GM19395 (cell line): ENCODE measurements around the gene CYTH2.

Source experiments
- ATAC-seq: cut with Tn5 transposase; IDR thresholded peaks from one replicate; pipeline ENCODE4 v1.9.1; 2021; ENCODE audit warnings: mild to moderate bottlenecking, moderate library complexity; ENCODE audit not compliant: unreplicated experiment

The CYTH2 gene, protein sequence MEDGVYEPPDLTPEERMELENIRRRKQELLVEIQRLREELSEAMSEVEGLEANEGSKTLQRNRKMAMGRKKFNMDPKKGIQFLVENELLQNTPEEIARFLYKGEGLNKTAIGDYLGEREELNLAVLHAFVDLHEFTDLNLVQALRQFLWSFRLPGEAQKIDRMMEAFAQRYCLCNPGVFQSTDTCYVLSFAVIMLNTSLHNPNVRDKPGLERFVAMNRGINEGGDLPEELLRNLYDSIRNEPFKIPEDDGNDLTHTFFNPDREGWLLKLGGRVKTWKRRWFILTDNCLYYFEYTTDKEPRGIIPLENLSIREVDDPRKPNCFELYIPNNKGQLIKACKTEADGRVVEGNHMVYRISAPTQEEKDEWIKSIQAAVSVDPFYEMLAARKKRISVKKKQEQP

DNA sequence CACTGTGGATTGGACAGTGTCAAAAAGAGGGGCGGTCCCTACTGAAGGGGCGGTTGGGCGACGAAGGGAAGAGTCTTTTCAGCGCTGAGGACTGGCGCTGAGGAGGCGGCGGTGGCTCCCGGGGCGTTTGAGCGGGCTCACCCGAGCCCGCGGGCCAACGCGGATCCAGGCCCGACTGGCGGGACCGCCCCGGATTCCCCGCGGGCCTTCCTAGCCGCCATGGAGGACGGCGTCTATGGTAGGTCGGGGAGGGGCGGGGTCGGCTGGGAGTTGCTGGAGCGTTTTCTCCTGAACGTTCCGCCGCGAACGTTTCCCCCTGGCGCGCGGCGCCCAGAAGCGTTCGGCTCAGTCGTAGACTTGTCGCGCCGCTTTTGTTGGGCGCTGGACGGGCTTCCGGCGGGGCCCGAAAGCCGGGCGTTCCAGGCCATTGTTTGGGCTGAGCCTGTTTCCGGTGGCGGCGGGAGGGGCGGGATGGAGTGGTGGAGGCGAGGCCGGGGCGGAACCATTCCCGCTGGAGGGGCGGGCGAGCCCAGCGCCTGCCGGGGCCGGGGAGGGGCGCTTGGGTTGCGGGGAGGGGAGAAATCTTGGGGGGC is at the start of gene CYTH2:
Gene CYTH2, plus strand, starts transcription at position 81 of the 593 bp plus-strand sequence. Its CDS starts 139 bp downstream, at position 220.
- ATAC-seq: peak; percentile 11

DNA sequence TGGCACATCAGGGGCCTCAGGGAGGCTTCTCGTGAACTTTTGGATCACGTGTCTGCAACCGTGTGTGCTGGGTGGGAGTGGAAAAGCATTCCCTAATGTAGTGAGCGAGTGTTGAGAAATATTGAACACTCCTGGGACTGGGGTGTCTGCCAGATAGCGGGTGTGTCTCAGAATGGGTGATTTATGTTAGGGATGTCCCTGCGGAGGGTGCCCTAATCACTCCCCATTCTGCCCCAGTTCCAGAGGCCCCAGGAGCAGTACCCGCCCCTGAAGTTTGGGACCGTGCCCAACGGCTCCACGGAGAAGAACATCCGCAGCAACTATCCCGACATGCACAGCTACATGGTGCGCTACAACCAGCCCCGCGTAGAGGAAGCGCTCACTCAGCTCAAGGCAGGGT is 47.6 kb upstream of the CYTH2 start:
- ATAC-seq: no peak

DNA sequence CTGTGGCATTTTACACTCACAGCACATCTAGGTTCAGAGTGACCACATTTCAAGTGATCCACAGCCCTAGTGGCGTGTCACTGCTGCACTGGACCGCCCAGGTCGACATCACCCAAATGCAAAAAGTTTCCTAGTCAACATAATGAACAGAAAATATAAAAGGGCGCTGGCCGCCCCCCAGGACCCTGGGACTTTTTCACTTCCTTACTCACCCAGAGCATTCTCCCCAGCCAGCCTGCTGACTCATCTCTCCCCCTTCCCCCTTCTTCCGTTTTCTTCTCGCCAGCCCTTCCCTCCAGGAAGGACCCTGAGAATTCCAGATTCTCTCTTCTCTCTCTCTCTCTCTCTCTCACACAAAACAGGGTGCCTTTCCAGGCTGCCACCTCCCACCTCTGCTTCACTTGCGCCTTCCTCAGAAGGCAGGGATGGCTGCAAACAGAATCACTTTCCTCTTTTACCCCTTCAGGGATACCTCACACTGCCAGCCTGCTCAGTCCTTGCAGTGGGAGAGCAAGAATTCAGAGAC is 44.4 kb upstream of the CYTH2 start:
- ATAC-seq: no peak

GRCh38 chr19:48428670-48429069 is 40.5 kb upstream of the CYTH2 start:
- ATAC-seq: no peak

DNA sequence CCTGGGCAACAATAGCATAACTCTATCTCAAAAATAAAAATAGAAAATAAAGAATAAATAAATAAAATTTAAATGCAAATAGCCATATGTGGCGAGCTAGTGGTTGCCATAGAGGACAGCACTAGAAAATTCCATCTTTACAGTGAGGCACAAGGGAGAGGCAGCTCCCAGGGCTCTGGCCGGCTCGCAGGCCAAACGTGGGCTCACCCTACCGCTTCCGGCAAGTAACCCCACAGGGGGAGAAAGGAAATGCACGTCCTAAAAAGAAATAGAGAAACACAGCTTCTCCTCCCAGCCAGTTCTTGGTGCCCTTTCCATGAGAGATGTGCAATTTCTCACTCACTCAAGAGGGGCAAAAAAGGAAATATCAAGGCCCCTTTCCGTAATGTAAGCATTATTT is 35.8 kb upstream of the CYTH2 start:
- no peak for ATAC-seq

DNA sequence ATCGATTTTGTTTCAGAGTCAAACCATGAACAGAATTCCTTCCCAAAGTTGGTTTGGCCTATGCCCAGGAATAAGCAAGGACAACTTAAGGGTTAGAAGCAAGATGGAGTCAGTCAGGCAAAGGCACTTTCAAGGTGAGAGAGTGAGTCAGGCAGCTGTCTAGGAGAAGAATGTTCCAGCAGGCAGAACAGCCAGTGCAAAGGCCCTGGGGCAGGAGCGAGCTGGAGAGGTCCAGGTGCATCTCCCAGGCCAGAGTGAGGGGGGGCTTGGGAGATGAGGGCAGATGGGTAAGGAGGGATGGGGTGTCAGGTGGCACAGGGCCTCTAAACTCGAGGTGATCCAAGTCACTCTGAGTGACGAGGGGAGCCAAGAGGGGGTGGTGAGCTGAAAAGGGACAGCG is 32.6 kb upstream of the CYTH2 start:
- no peak for ATAC-seq

DNA sequence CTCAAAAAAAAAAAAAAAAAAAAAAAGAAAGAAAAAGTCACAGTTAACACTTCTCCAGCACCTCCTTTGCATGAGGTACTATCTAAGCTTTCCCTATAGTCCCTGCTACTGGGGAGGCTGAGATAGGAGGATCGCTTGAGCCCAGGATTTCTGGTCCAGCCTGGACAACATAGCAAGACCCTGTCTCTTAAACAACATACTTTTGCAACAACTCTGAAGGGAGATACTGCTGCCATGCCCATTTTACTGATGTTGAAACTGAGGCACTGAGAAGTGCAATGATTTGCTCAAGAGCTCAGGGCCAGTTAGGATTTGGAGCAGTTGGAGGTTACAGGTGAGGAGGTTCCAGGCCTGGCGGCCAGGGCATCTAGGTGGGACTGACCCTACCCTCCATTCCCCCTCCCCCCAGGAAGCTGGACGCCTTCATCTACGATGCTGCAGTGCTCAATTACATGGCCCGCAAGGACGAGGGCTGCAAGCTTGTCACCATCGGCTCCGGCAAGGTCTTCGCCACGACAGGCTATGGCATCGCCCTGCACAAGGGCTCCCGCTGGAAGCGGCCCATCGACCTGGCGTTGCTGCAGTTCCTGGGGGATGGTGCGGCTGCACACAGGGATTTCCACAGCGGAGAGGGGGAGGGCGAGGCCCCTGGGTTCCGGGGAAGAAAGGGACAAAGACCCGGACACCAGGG is 27.7 kb upstream of the CYTH2 start:
- ATAC-seq: no peak

GRCh38 chr19:48442116-48443035 is 26.8 kb upstream of the CYTH2 start:
- no peak for ATAC-seq

DNA sequence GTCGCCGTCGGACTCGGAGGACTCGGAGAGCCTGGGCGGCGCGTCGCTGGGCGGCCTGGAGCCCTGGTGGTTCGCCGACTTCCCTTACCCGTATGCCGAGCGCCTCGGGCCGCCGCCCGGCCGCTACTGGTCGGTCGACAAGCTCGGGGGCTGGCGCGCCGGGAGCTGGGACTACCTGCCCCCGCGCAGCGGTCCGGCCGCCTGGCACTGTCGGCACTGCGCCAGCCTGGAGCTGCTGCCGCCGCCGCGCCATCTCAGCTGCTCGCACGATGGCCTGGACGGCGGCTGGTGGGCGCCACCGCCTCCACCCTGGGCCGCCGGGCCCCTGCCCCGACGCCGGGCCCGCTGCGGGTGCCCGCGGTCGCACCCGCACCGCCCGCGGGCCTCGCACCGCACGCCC is 25.9 kb upstream of the CYTH2 start:
- ATAC-seq: no peak

GRCh38 chr19:48443731-48444128 is 25.4 kb upstream of the CYTH2 start:
- no peak for ATAC-seq

DNA sequence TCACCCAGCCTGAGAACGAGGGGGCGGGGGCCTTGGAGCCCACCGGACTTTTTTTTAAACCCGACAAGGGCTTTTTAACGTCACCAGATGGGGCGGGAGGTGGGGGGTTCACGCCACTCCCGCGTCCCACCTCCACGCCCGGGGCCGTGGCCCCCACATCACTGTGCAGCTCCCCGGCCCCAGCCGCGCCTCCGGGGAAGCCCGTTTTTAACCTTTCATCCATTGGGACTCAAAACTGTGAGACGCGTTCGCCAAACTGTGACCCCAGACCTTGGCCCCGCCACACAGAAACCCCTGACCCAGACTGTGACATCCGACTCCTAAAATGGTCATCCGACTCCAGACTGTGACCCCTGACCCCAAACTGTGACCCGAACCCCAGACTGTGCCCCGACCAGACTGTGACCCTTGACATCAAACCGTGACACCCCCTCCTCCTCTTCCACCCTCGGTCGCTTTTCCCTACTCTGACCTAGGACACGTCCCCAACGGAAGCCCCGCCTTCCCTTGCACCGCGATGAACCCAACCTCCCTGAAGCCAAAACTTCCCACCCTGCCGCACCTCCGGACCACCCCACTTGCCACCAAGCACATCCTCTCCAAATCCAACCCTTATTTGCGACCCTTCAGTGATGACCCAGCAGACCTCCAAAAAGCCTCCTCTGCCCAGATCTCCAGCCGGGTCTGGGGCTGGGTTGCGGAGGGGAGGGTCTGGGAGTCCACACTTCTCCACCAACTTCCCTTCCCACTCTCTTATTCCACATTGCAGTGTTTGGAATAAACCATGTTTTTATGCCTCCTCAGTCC is 24.8 kb upstream of the CYTH2 start:
- no peak for ATAC-seq

- no peak for ATAC-seq
These were observed 24.3 kb upstream of the CYTH2 start for GRCh38 chr19:48444936-48445200.

DNA sequence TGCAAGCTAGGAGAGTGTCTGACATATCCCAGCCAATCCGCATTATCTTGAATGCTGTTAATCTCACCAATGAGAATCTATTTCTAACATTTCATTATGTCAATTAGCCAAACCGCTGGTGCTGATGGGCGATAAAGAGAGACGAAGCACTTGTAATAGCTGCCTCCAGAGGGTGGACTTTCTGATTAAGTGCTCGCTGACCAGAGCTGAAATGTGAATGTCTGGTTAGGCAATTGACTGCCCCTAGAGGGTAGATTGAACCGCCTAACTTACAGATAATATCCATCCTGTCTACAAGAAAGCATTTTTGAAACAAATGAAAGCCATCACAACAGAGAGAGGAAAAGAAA is 23.9 kb upstream of the CYTH2 start:
- peak; percentile 13 for ATAC-seq

DNA sequence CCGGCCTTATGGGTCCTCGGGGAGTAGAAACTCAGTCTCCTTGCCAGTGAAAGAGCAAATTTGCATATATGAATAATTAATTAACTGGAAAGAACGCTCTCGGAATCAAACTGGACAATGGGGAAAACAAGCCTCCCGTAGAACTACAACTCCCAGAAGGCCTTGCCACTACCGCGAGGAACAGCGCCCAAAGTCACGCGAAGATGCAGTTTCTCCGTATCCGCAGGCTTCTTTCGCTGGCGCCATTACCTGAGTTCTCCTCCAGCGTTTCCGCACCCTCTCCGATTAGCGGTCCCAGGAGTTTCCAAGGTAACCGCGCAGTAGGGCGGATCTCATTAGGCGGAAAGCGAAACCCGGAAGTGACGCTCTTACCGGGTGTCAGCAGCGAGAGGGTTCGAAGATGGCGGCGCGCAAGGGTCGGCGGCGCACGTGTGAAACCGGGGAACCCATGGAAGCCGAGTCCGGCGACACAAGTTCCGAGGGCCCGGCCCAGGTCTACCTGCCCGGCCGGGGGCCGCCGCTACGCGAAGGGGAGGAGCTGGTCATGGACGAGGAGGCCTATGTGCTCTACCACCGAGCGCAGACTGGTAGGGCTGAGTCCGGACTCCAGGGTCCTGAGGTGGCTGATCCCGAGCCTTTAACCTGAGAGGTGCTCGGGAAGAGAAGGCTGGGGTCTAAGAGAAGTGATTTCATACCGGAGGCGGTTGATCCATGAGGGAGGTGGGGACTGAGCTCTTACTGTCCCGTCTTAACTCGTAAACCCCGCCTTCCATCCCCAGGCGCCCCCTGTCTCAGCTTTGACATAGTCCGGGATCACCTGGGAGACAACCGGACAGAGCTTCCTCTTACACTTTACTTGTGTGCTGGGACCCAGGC is 23.3 kb upstream of the CYTH2 start, which contains the start of gene GRWD1:
Gene GRWD1, plus strand, starts transcription at position 378 of the 876 bp plus-strand sequence. Its CDS starts 23 bp downstream, at position 401.
- ATAC-seq: peak; percentile 86

GRCh38 chr19:48446579-48446978 is 22.6 kb upstream of the CYTH2 start:
- no peak for ATAC-seq

DNA sequence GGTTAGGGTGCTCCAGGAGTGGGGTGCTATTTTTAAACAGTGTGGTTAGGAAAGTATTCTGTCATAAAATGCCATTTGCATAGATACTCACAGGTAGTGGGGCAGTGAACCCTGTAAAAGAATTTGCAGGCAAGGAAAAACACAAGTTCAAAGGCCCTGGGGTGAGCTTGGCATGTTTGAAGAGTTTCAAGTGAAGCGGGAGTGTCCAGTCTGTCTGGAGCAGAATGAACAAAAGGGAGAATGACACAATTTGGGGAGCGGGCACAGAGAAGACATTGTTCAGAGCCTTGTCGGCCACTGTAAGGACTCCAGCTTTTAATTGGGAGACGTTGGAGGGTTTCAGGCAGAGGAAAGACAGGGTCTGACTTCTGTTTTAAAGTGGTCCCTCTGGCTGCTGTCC is 20.6 kb upstream of the CYTH2 start:
- no peak for ATAC-seq

GRCh38 chr19:48450441-48450840 is 18.7 kb upstream of the CYTH2 start:
- no peak for ATAC-seq

DNA sequence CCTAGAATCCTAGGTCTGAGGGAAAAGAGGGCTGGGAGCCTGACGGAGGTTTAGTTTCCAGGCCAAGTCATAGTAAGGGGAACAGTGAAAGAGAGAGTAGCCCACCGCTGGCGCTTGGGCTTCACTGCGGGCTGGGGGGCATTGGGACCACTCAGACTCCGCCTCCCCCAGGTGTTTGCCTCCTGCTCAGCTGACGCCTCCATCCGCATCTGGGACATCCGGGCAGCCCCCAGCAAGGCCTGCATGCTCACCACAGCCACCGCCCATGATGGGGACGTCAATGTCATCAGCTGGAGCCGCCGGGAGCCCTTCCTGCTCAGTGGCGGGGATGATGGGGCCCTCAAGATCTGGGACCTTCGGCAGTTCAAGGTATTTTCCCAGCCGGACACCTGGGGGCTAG is 18.3 kb upstream of the CYTH2 start:
- ATAC-seq: no peak

DNA sequence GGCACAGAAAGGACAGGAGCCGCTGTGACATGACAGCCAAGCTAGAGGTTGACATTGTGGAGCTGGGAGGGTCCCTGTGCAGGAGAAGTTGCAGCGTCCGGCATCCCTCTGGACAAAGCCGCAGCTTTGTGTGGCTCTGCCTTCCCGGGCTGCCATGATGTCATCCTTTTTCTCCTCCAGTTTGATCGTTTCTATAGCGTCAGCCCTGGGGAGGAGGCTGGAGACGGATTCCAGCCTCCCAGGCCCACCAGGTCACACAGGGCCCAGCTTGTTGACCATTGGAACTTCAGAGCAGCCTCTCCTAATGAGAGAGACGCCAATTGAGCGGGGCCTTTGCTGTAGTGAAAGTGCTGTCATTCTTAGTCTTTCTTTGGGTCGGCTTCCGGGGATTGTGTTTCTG is 17.5 kb upstream of the CYTH2 start:
- no peak for ATAC-seq
